ENCODE results near the gene CNOT4. TPM values are rescaled to one million over a fixed set of nuclear protein-coding genes. Genes with fewer than 3 reads are reported as not detected.

CNOT4 gene, protein sequence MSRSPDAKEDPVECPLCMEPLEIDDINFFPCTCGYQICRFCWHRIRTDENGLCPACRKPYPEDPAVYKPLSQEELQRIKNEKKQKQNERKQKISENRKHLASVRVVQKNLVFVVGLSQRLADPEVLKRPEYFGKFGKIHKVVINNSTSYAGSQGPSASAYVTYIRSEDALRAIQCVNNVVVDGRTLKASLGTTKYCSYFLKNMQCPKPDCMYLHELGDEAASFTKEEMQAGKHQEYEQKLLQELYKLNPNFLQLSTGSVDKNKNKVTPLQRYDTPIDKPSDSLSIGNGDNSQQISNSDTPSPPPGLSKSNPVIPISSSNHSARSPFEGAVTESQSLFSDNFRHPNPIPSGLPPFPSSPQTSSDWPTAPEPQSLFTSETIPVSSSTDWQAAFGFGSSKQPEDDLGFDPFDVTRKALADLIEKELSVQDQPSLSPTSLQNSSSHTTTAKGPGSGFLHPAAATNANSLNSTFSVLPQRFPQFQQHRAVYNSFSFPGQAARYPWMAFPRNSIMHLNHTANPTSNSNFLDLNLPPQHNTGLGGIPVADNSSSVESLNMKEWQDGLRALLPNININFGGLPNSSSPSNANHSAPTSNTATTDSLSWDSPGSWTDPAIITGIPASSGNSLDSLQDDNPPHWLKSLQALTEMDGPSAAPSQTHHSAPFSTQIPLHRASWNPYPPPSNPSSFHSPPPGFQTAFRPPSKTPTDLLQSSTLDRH
- total RNA-seq (10 to 100 TPM; 11.8 to 28.1 (median 19.3) TPM), polyA plus RNA-seq (10 to 100 TPM in 2 of 3 donors, 1 to 10 TPM in 1; 8.7 to 26.1 (median 13.1) TPM)
- long read RNA-seq, donor 1, result 0 reads
- long read RNA-seq, donor 2, partial matches to known transcripts, result 0 of 3 reads
- long read RNA-seq, donor 2, other reads (novel, unspliced or antisense), result 0 of 3 reads
- long read RNA-seq, donor 3, result 0 reads
- long read RNA-seq, donor 4, partial matches to known transcripts, result 10 of 15 reads
- long read RNA-seq, donor 4, other reads (novel, unspliced or antisense), result 1 of 15 reads
- long read RNA-seq, donor 5, full-length matches to known transcripts, result 7 of 9 reads
- long read RNA-seq, donor 5, partial matches to known transcripts, result 2 of 9 reads
- long read RNA-seq, donor 5, other reads (novel, unspliced or antisense), result 0 of 9 reads
- long read RNA-seq, donor 6, partial matches to known transcripts, result 17 of 20 reads
- long read RNA-seq, donor 6, other reads (novel, unspliced or antisense), result 1 of 20 reads
- long read RNA-seq, donor 7, partial matches to known transcripts, result 0 of 1 reads
- long read RNA-seq, donor 7, other reads (novel, unspliced or antisense), result 0 of 1 reads
- long read RNA-seq, donor 8, partial matches to known transcripts, result 0 of 2 reads
- long read RNA-seq, donor 8, other reads (novel, unspliced or antisense), result 0 of 2 reads
- long read RNA-seq, donor 9, result 0 reads
- long read RNA-seq, donor 10, partial matches to known transcripts, result 0 of 2 reads
- long read RNA-seq, donor 10, other reads (novel, unspliced or antisense), result 0 of 2 reads

- peaks cover 12 to 35% of the 10 kb centered on the region in 2 donors for H3K4me1 ChIP-seq (replicated peaks in 1 of 2)
- DNase-seq, result peak; percentile 96 to 98 (median 97)
- no peaks in the 10 kb centered on the region for H3K27me3 ChIP-seq
- TF ChIP-seq, protein P1, sequence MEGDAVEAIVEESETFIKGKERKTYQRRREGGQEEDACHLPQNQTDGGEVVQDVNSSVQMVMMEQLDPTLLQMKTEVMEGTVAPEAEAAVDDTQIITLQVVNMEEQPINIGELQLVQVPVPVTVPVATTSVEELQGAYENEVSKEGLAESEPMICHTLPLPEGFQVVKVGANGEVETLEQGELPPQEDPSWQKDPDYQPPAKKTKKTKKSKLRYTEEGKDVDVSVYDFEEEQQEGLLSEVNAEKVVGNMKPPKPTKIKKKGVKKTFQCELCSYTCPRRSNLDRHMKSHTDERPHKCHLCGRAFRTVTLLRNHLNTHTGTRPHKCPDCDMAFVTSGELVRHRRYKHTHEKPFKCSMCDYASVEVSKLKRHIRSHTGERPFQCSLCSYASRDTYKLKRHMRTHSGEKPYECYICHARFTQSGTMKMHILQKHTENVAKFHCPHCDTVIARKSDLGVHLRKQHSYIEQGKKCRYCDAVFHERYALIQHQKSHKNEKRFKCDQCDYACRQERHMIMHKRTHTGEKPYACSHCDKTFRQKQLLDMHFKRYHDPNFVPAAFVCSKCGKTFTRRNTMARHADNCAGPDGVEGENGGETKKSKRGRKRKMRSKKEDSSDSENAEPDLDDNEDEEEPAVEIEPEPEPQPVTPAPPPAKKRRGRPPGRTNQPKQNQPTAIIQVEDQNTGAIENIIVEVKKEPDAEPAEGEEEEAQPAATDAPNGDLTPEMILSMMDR (IDR thresholded peaks at IDR 0.05), result no peak
- peak; percentile 19 to 82 for TF ChIP-seq POLR2A (IDR thresholded peaks at IDR 0.05)
- H3K4me3 ChIP-seq, result peak within 1 kb of the TSS; percentile 9 to 97 (median 74)
- intact Hi-C loops (cut with DNase I), result no loop called here
- H3K36me3 ChIP-seq (replicated peaks in 1 of 2), result no peaks in the 10 kb centered on the region
- H3K9me3 ChIP-seq (replicated peaks in 1 of 3), result no peaks in the 10 kb centered on the region
- 0% methylated on average over 13 to 55 of the region's 55 CpGs for WGBS, 4 donors
- H3K27ac ChIP-seq, result peak within 1 kb of the TSS; percentile 80 to 94 (median 93)
Measured at GRCh38 chr7:135509839-135510591, at the start of gene CNOT4. TSS of gene CNOT4 (minus strand) at chr7:135510102. CDS start at chr7:135438331, 71,771 bp downstream.

GRCh38 chr7:135558881-135559280 lies 49.0 kb upstream of the CNOT4 start:
- Histone ChIP-seq H3K27me3 (no peaks in the 10 kb centered on the region), H3K27ac (peak overlapping the region in 2 of 5 donors; percentile 93 to 99), H3K4me3 (peak overlapping the region in 2 of 4 donors; percentile 68 to 84), H3K36me3 (replicated peaks in 1 of 2) (no peaks in the 10 kb centered on the region), H3K9me3 (replicated peaks in 1 of 3) (no peaks in the 10 kb centered on the region), H3K4me1 (replicated peaks in 1 of 2) (peaks cover 5 to 11% of the 10 kb centered on the region in 2 donors)
- 49 to 53% (median 51%) methylated on average over 5 of the region's 5 CpGs for WGBS, 4 donors
- intact Hi-C loops (cut with DNase I), result loop anchor here (5.0 to 10.0 kb wide), 2 partner anchors 274 to 277 kb away; no protein-coding TSS in a partner anchor
- TF ChIP-seq POLR2A (IDR thresholded peaks at IDR 0.05), result no peak
- no peak for DNase-seq

DNA sequence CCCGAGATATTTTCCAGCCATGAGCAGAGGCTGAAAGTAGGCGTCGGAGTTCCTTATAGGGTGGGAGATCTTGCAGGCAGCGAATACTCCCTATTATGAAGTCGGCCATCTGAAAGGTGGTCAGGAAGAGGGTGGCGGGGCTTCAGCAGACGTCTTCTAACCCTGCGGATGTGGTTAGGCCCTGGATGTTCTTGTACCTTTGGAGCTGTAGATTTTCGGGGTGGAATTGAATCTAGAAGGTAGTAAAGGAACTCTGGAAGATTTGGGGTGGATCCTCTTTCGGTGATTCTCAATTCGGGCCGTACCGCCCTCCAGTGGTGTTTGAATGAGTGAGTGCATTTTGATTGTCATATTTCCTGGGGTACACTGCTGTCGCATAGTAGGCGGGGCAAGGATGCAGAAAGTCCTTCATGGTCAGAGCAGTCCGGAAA lies 48.5 kb upstream of the CNOT4 start:
- intact Hi-C loops (cut with DNase I), result loop anchor here (5.0 to 10.0 kb wide), 2 partner anchors 274 to 276 kb away; no protein-coding TSS in a partner anchor

More for the DNA sequence above, 48.5 kb upstream of the CNOT4 start:
- Histone ChIP-seq H3K27ac (peak overlapping the region; percentile 55 to 99 (median 93)), H3K36me3 (replicated peaks in 1 of 2) (no peaks in the 10 kb centered on the region), H3K4me3 (peak overlapping the region; percentile 19 to 85 (median 76)), H3K9me3 (replicated peaks in 1 of 3) (no peaks in the 10 kb centered on the region), H3K27me3 (no peaks in the 10 kb centered on the region), H3K4me1 (replicated peaks in 1 of 2) (peaks cover 5 to 11% of the 10 kb centered on the region in 2 donors)
- WGBS, 4 donors, result 0% methylated on average over 9 to 16 of the region's 16 CpGs
- DNase-seq, result peak; percentile 41 to 77 (median 48)
- no peak for TF ChIP-seq POLR2A (IDR thresholded peaks at IDR 0.05)
- TF ChIP-seq, protein P1 (IDR thresholded peaks at IDR 0.05), result peak in 5 of 6 experiments; percentile 26 to 57 (median 49)

All from adrenal gland (tissue), 19 donors.